H1 (cell line): ENCODE results near the gene OSTF1. TPM values are rescaled to one million over a fixed set of nuclear protein-coding genes. Genes with fewer than 3 reads are reported as not detected.

Experiments used
- CTCF ChIA-PET: fragments of 300-600 bp; sonication (Branson Sonifier 250); formaldehyde crosslinking; loops from one replicate; lab custom pipeline; 2021; ENCODE audit not compliant: partially characterized antibody; lab: Charles Lee
- POLR2A ChIA-PET: fragments of 300-600 bp; sonication (Branson Sonifier 250); formaldehyde crosslinking; loops from one replicate; lab custom pipeline; 2021; ENCODE audit warnings: inconsistent platforms; ENCODE audit not compliant: partially characterized antibody; lab: Charles Lee
- DNase-seq, 2 experiments: peaks; one replicate each; pipeline versions ENCODE4 v3.0.0 to v3.0.0-alpha.2; 2010 to 2022; ENCODE audit warnings: low spot score in 2 of 2, low read depth in 1 of 2, mixed read lengths in 1 of 2
- FAIRE-seq: peaks from 2 replicates; lab custom pipeline; 2011; peaks lifted over from hg19 to GRCh38; lab: Jason Lieb, UNC
- H2AFZ ChIP-seq: 2 replicates; pipeline ENCODE4 v1.8.1; 2012; ENCODE audit warnings: low read length, inconsistent platforms
- H2AK5ac ChIP-seq: 2 replicates; pipeline ENCODE4 v1.6.1; 2013; ENCODE audit warnings: low read depth, low read length
- H2BK120ac ChIP-seq: replicated peaks from 2 replicates; pipeline ENCODE3; 2013; ENCODE audit warnings: low read depth, low read length, inconsistent platforms
- H2BK12ac ChIP-seq: 2 replicates; pipeline ENCODE4 v1.6.1; 2013; ENCODE audit warnings: low read depth, low read length
- H2BK15ac ChIP-seq: 2 replicates; pipeline ENCODE4 v1.6.1; 2013; ENCODE audit warnings: low read length
- H2BK20ac ChIP-seq: 2 replicates; pipeline ENCODE4 v1.6.1; 2013; ENCODE audit warnings: low read length
- H2BK5ac ChIP-seq: 2 replicates; pipeline ENCODE4 v1.6.1; 2013; ENCODE audit warnings: low read depth, low read length
- H3K14ac ChIP-seq: 2 replicates; pipeline ENCODE4 v1.6.1; 2013; ENCODE audit warnings: inconsistent platforms; ENCODE audit not compliant: insufficient read length
- H3K18ac ChIP-seq: 2 replicates; pipeline ENCODE4 v1.6.1; 2013; ENCODE audit warnings: low read length; ENCODE audit errors: extremely low read depth
- H3K23ac ChIP-seq: 2 replicates; pipeline ENCODE4 v1.6.1; 2013; ENCODE audit warnings: inconsistent platforms; ENCODE audit not compliant: insufficient read length
- H3K23me2 ChIP-seq: 2 replicates; pipeline ENCODE4 v1.6.1; 2013; ENCODE audit warnings: low read depth, low read length
- H3K27ac ChIP-seq: 2 replicates; pipeline ENCODE4 v1.6.1; 2011; ENCODE audit warnings: low read depth, low read length, inconsistent platforms
- H3K27me3 ChIP-seq, 4 experiments: replicated peaks in 1 of 4; 1 replicate in 1 of 4; 2 replicates in 3 of 4; pipeline versions ENCODE4 v1.6.1 to v1.8.1; 2011 to 2013; ENCODE audit warnings: low read length in 3 of 4, mild to moderate bottlenecking in 3 of 4, inconsistent platforms in 2 of 4, mixed read lengths in 2 of 4, moderate library complexity in 1 of 4; ENCODE audit not compliant: control insufficient read depth in 3 of 4, insufficient read depth in 3 of 4; ENCODE audit errors: extremely low read depth in 1 of 4
- H3K36me3 ChIP-seq, 4 experiments: 2 replicates each; pipeline versions ENCODE4 v1.6.1 to v1.8.1; 2011 to 2013; ENCODE audit warnings: mild to moderate bottlenecking in 4 of 4, low read length in 3 of 4, moderate library complexity in 2 of 4, control low read depth in 1 of 4, inconsistent platforms in 1 of 4; ENCODE audit not compliant: insufficient read depth in 4 of 4, control insufficient read depth in 2 of 4
- H3K4ac ChIP-seq: replicated peaks from 2 replicates; pipeline ENCODE3; 2013; ENCODE audit warnings: low read length, low read depth, mixed read lengths, inconsistent platforms; ENCODE audit not compliant: insufficient read length
- H3K4me1 ChIP-seq, 4 experiments: replicated peaks in 1 of 4; 1 replicate in 1 of 4; 2 replicates in 3 of 4; pipeline versions ENCODE4 v1.6.1 to v1.8.1; 2011 to 2013; ENCODE audit warnings: low read length in 3 of 4, inconsistent platforms in 2 of 4, mixed read lengths in 1 of 4; ENCODE audit not compliant: insufficient read depth in 4 of 4, control insufficient read depth in 3 of 4
- H3K4me2 ChIP-seq, 2 experiments: 2 replicates each; pipeline versions ENCODE4 v1.6.1 to v1.8.1; 2011 to 2013; ENCODE audit warnings: low read depth in 2 of 2, low read length in 2 of 2, control low read depth in 1 of 2, inconsistent platforms in 1 of 2, mild to moderate bottlenecking in 1 of 2; ENCODE audit not compliant: insufficient read depth in 1 of 2
- H3K4me3 ChIP-seq, 4 experiments: fragments of 200-600, 300-600 bp in 1 of 4; sonication (generic), shearing (Covaris generic), sonication (Bioruptor Twin) in 1 of 4; 2 replicates each; pipeline versions ENCODE4 v1.5.1 to v1.8.1; 2011 to 2016; ENCODE audit warnings: low read length in 4 of 4, low read depth in 3 of 4, control low read depth in 2 of 4, inconsistent platforms in 2 of 4, mild to moderate bottlenecking in 2 of 4, mixed read lengths in 1 of 4, moderate library complexity in 1 of 4; ENCODE audit not compliant: insufficient read depth in 2 of 4; ENCODE audit errors: extremely low read depth in 1 of 4
- H3K56ac ChIP-seq: replicated peaks from 2 replicates; pipeline ENCODE3; 2013; ENCODE audit warnings: low read depth, mild to moderate bottlenecking, mixed read lengths, low read length, inconsistent platforms; ENCODE audit not compliant: insufficient read length
- H3K79me1 ChIP-seq: 2 replicates; pipeline ENCODE4 v1.6.1; 2013; ENCODE audit warnings: low read depth, low read length, control low read depth
- H3K79me2 ChIP-seq, 2 experiments: 2 replicates each; pipeline versions ENCODE4 v1.6.1 to v1.8.1; 2012 to 2013; ENCODE audit warnings: low read length in 2 of 2, mild to moderate bottlenecking in 2 of 2, inconsistent platforms in 1 of 2; ENCODE audit not compliant: insufficient read depth in 2 of 2, control insufficient read depth in 1 of 2
- H3K9ac ChIP-seq, 4 experiments: replicated peaks in 1 of 4; 1 replicate in 1 of 4; 2 replicates in 3 of 4; pipeline versions ENCODE4 v1.6.1 to v1.8.1; 2011 to 2013; ENCODE audit warnings: low read depth in 3 of 4, low read length in 3 of 4, control low read depth in 2 of 4, mild to moderate bottlenecking in 2 of 4, moderate library complexity in 2 of 4, inconsistent platforms in 1 of 4; ENCODE audit errors: extremely low read depth in 1 of 4
- H3K9me3 ChIP-seq, 2 experiments: 2 replicates each; pipeline versions ENCODE4 v1.6.1 to v1.8.1; 2012 to 2013; ENCODE audit warnings: mild to moderate bottlenecking in 2 of 2, moderate library complexity in 2 of 2, control low read depth in 1 of 2, inconsistent platforms in 1 of 2, low read depth in 1 of 2, low read length in 1 of 2, mixed read lengths in 1 of 2; ENCODE audit not compliant: insufficient read depth in 2 of 2
- H4K20me1 ChIP-seq, 2 experiments: replicated peaks in 1 of 2; 2 replicates each; pipeline versions ENCODE3 to v1.8.1; 2011 to 2013; ENCODE audit warnings: inconsistent platforms in 2 of 2, low read length in 2 of 2, mild to moderate bottlenecking in 1 of 2; ENCODE audit not compliant: insufficient read depth in 2 of 2, control insufficient read depth in 1 of 2
- H4K5ac ChIP-seq: 2 replicates; pipeline ENCODE4 v1.6.1; 2013; ENCODE audit warnings: low read length, low read depth, mixed read lengths, inconsistent platforms; ENCODE audit not compliant: insufficient read length
- H4K8ac ChIP-seq: 2 replicates; pipeline ENCODE4 v1.8.0; 2013; ENCODE audit warnings: mild to moderate bottlenecking, moderate library complexity, low read length, inconsistent platforms; ENCODE audit not compliant: insufficient read depth; ENCODE audit errors: extremely low read depth
- H4K91ac ChIP-seq: replicated peaks from 2 replicates; pipeline ENCODE3; 2013; ENCODE audit warnings: low read length, mixed read lengths, inconsistent platforms; ENCODE audit not compliant: insufficient read length
- WGBS, 2 experiments: shearing (Covaris generic) in 1 of 2; methylation state at CpG; one replicate each; pipeline versions ENCODE4 v1.1.6 to v1.1.7; 2013 to 2015; ENCODE audit warnings: low lambda C conversion rate in 2 of 2, mixed read lengths in 2 of 2, inconsistent platforms in 1 of 2, low coverage in 1 of 2, missing lambda C conversion rate in 1 of 2; ENCODE audit not compliant: insufficient replicate concordance in 2 of 2, insufficient coverage in 1 of 2, insufficient read length in 1 of 2; ENCODE audit errors: extremely low coverage in 1 of 2, missing lambda C conversion rate in 1 of 2; 5-methylcytosine and 5-hydroxymethylcytosine counted together
- polyA plus RNA-seq, 7 experiments: library from polyadenylated mRNA; depleted of rRNA in 3 of 7; stranded (reverse) in 5 of 7; unstranded in 2 of 7; fragments of >200 nt in 5 of 7; fragments of 200-250 nt in 2 of 7; gene quantifications; 1 replicate in 5 of 7; 2 replicates in 1 of 7; 4 replicates in 1 of 7; pipeline versions ENCODE4 v1.2.1 to v1.2.3, GENCODE V29; 2011 to 2013; ENCODE audit warnings: missing spikeins in 2 of 7, mixed read lengths in 2 of 7
- total RNA-seq: library from RNA; stranded (reverse); fragmentation: NEBNext Ultra II Directional; extraction: Animal tissue kit (Norgen Biotek cat#: 25700); gene quantifications from 2 replicates; pipeline ENCODE4 v1.2.1, GENCODE V29; 2021

The OSTF1 gene
- total and polyA plus RNA-seq, 2 of the 8 experiments (the other 6 are each of a cell fraction or from before 2014, with no cell fraction given): 5.0 to 18.9 TPM

- H3K79me1 ChIP-seq: no peaks in the 10 kb centered on the region; the same call in 1 of the 2 replicates
- no peak overlapping the region for H4K91ac ChIP-seq
- H3K79me2 ChIP-seq: no peaks in the 10 kb centered on the region
- H3K9me3 ChIP-seq: no peaks in the 10 kb centered on the region
- no peak overlapping the region for H3K23ac ChIP-seq
- WGBS, 2 experiments: 94% methylated on average over 5 of the region's 6 CpGs; no CpG with 5 or more reads in 1 of the 2 experiments
- ChIA-PET POLR2A (no interaction called here), CTCF (interaction anchor here (0.8 to 1.8 kb wide), 3 partner anchors 9 to 24 kb away, joined by 3 to 4 read pairs (median 3); no protein-coding TSS in a partner anchor)
- H2AFZ ChIP-seq: no peak overlapping the region
- no peak overlapping the region for H3K56ac ChIP-seq
- no peaks in the 10 kb centered on the region; a peak in 1 of 7 replicates for H3K4me1 ChIP-seq
- H3K27ac ChIP-seq: no peak overlapping the region
- no peak overlapping the region for H2BK120ac ChIP-seq
- no peak overlapping the region for H3K18ac ChIP-seq
- no peak for FAIRE-seq
- no peak overlapping the region for H3K9ac ChIP-seq
- H3K4me2 ChIP-seq: no peak overlapping the region
- H3K36me3 ChIP-seq: no peaks in the 10 kb centered on the region
- DNase-seq: no peak
- H3K4ac ChIP-seq: no peak overlapping the region
- no peak overlapping the region for H3K4me3 ChIP-seq
- no peaks in the 10 kb centered on the region for H3K27me3 ChIP-seq
- H3K14ac ChIP-seq: no peak overlapping the region
- H3K23me2 ChIP-seq: peaks cover 1% of the 10 kb centered on the region; the same call in 1 of the 2 replicates
- H4K8ac ChIP-seq: no peak overlapping the region
- no peak overlapping the region for H2BK20ac ChIP-seq
- H2AK5ac ChIP-seq: no peak overlapping the region
- no peak overlapping the region for H2BK5ac ChIP-seq
- H2BK15ac ChIP-seq: no peak overlapping the region
- no peak overlapping the region for H2BK12ac ChIP-seq
- no peak overlapping the region for H4K5ac ChIP-seq
- no peaks in the 10 kb centered on the region for H4K20me1 ChIP-seq
Observed at GRCh38 chr9:75106857-75107256, 18.5 kb downstream of the OSTF1 start.
